ENCODE data around the gene FOXI1.

DNA sequence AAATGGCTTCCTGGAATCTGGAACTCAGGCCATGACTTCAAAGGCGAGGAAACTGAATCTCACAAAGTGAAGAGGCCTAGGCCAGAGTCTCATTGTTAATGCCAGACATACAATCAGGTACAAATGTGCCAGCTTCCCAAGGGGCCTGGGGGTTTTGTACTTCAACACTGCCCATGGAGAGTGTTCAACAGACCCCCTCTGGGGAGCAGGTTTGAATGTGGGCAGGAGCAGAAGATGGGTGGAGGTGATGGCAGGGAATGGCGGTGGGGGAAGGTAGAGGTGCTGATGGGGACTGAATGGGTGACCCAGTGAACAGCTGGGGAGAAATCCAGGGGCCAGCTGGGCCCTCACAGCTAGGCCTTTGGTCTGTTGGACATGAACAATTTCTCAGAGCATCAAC lies 12.0 kb downstream of the FOXI1 start:
- no peak for TF ChIP-seq CTCF (IDR thresholded peaks at IDR 0.05)
- no peak for TF ChIP-seq POLR2A (IDR thresholded peaks at IDR 0.05)

Data from heart left ventricle (tissue), 13 donors.